Keratinocyte (primary cell): ENCODE data around the gene SPOCK1. TPM values are rescaled to one million over a fixed set of nuclear protein-coding genes. Genes with fewer than 3 reads are reported as not detected.

ENCODE experiments used
- DNase-seq: peaks from one replicate; pipeline ENCODE4 v3.0.0-alpha.2; 2011; ENCODE audit warnings: low read depth, missing footprints, low spot score
- FAIRE-seq: peaks from 2 replicates; lab custom pipeline; 2011; peaks lifted over from hg19 to GRCh38; lab: Jason Lieb, UNC
- H2AFZ ChIP-seq: 2 replicates; pipeline ENCODE4 v1.6.0; 2012; ENCODE audit warnings: low read length, control low read depth, inconsistent platforms; ENCODE audit not compliant: control insufficient read depth
- H3K27ac ChIP-seq: 2 replicates; pipeline ENCODE4 v1.5.1; 2011; ENCODE audit warnings: low read length; ENCODE audit not compliant: control insufficient read depth, insufficient read depth
- H3K27me3 ChIP-seq: 3 replicates; pipeline ENCODE4 v1.6.0; 2011; ENCODE audit warnings: low read length; ENCODE audit not compliant: control insufficient read depth, insufficient read depth; ENCODE audit errors: extremely low read depth
- H3K36me3 ChIP-seq, 2 experiments: 2 replicates in 1 of 2; 3 replicates in 1 of 2; pipeline ENCODE4 v1.5.1; 2011; ENCODE audit warnings: low read length in 2 of 2, mild to moderate bottlenecking in 1 of 2; ENCODE audit not compliant: control insufficient read depth in 2 of 2, insufficient read depth in 2 of 2; ENCODE audit errors: extremely low read depth in 1 of 2
- H3K4me1 ChIP-seq: 3 replicates; pipeline ENCODE4 v1.5.1; 2011; ENCODE audit warnings: low read length; ENCODE audit not compliant: control insufficient read depth, insufficient read depth; ENCODE audit errors: extremely low read depth
- H3K4me2 ChIP-seq: 3 replicates; pipeline ENCODE4 v1.6.0; 2011; ENCODE audit warnings: low read depth, low read length; ENCODE audit not compliant: control insufficient read depth, insufficient read depth; ENCODE audit errors: extremely low read depth
- H3K4me3 ChIP-seq, 3 experiments: fragments of 200-600 bp in 1 of 3; sonication (generic) in 1 of 3; 2 replicates in 2 of 3; 3 replicates in 1 of 3; pipeline ENCODE4 v1.5.1; 2011 to 2016; ENCODE audit warnings: low read length in 3 of 3, mild to moderate bottlenecking in 3 of 3, control low read depth in 2 of 3, inconsistent platforms in 1 of 3, low read depth in 1 of 3, mixed read lengths in 1 of 3, mixed run types in 1 of 3, moderate library complexity in 1 of 3; ENCODE audit not compliant: control insufficient read depth in 2 of 3, insufficient read depth in 2 of 3; ENCODE audit errors: extremely low read depth in 1 of 3
- H3K79me2 ChIP-seq: 2 replicates; pipeline ENCODE4 v1.6.0; 2012; ENCODE audit warnings: low read length; ENCODE audit not compliant: control insufficient read depth, insufficient read depth
- H3K9ac ChIP-seq: 3 replicates; pipeline ENCODE4 v1.6.0; 2011; ENCODE audit warnings: low read length; ENCODE audit not compliant: control insufficient read depth, insufficient read depth; ENCODE audit errors: extremely low read depth
- H3K9me1 ChIP-seq: 3 replicates; pipeline ENCODE4 v1.6.0; 2011; ENCODE audit warnings: low read length; ENCODE audit not compliant: control insufficient read depth, insufficient read depth; ENCODE audit errors: extremely low read depth
- H3K9me3 ChIP-seq: 2 replicates; pipeline ENCODE4 v1.5.1; 2012; ENCODE audit warnings: low read depth, low read length; ENCODE audit not compliant: control insufficient read depth
- H4K20me1 ChIP-seq: 3 replicates; pipeline ENCODE4 v1.6.0; 2011; ENCODE audit warnings: low read length; ENCODE audit not compliant: control insufficient read depth, insufficient read depth; ENCODE audit errors: extremely low read depth
- CTCF ChIP-seq, 3 experiments: IDR thresholded peaks in 1 of 3; conservative IDR thresholded peaks in 1 of 3; optimal IDR thresholded peaks in 1 of 3; 2 replicates in 2 of 3; 3 replicates in 1 of 3; pipeline versions ENCODE3 to v1.5.1; 2011; ENCODE audit warnings: low read length in 3 of 3, mild to moderate bottlenecking in 3 of 3, moderate library complexity in 2 of 3, control low read depth in 1 of 3, inconsistent platforms in 1 of 3; ENCODE audit not compliant: insufficient read depth in 2 of 3; ENCODE audit errors: extremely low read depth in 1 of 3
- EZH2 ChIP-seq: IDR thresholded peaks from one replicate; pipeline ENCODE4 v1.6.1; 2012; ENCODE audit warnings: inconsistent platforms, mild to moderate bottlenecking, low read length, moderate library complexity
- dilution Hi-C: fragments of 300-500 bp; cut with MboI; formaldehyde crosslinking; loops from one replicate; pipeline ENCODE4 v1.7.0; 2020; ENCODE audit warnings: low sequenced_read_pairs; ENCODE audit not compliant: extremely low pct_ligation_motif_present
- polyA plus RNA-seq, 5 experiments: library from polyadenylated mRNA; depleted of rRNA in 3 of 5; stranded (reverse) in 3 of 5; stranded (forward) in 1 of 5; unstranded in 1 of 5; fragments of >200 nt; gene quantifications; 1 replicate in 1 of 5; 2 replicates in 3 of 5; 3 replicates in 1 of 5; pipeline versions ENCODE4 v1.2.1 to v1.2.3, GENCODE V29; 2011 to 2012; ENCODE audit warnings: missing spikeins in 2 of 5, low read depth in 1 of 5, low replicate concordance in 1 of 5

The SPOCK1 gene
- polyA plus RNA-seq, 1 donor (not counting 4 experiments of a cell fraction or from before 2014, with no cell fraction given): 5.5 TPM

GRCh38 chr5:137328463-137328862, 170.7 kb downstream of the SPOCK1 start:
- DNase-seq: no peak
- no peaks in the 10 kb centered on the region for H3K27me3 ChIP-seq
- dilution Hi-C loops: no loop called here
- no peak overlapping the region for H3K4me2 ChIP-seq
- TF ChIP-seq CTCF (optimal IDR thresholded peaks at IDR 0.05 in 1 of 3, IDR thresholded peaks at IDR 0.05 in 1 of 3, conservative IDR thresholded peaks at IDR 0.05 in 1 of 3; ENCODE audit: extremely low read depth in 1 of 3, insufficient read depth in 2 of 3, low read length in 3 of 3): no peak
- no peak for TF ChIP-seq EZH2
- FAIRE-seq: no peak
- no peaks in the 10 kb centered on the region for H3K9me1 ChIP-seq
- H3K9me3 ChIP-seq: no peaks in the 10 kb centered on the region
- H3K79me2 ChIP-seq: no peaks in the 10 kb centered on the region
- H3K27ac ChIP-seq: no peak overlapping the region
- no peaks in the 10 kb centered on the region for H4K20me1 ChIP-seq
- no peak overlapping the region for H2AFZ ChIP-seq
- H3K9ac ChIP-seq: no peak overlapping the region
- no peaks in the 10 kb centered on the region for H3K4me1 ChIP-seq
- H3K36me3 ChIP-seq: no peaks in the 10 kb centered on the region
- no peak overlapping the region for H3K4me3 ChIP-seq

- Histone ChIP-seq H3K4me3 (no peak overlapping the region), H3K9ac (no peak overlapping the region), H4K20me1 (no peaks in the 10 kb centered on the region), H3K27ac (no peak overlapping the region), H3K9me1 (no peaks in the 10 kb centered on the region), H3K79me2 (no peaks in the 10 kb centered on the region), H3K4me1 (no peaks in the 10 kb centered on the region), H3K27me3 (no peaks in the 10 kb centered on the region), H3K4me2 (no peak overlapping the region), H3K9me3 (no peaks in the 10 kb centered on the region), H3K36me3 (no peaks in the 10 kb centered on the region), H2AFZ (no peak overlapping the region)
- FAIRE-seq (no peak), DNase-seq (no peak)
- dilution Hi-C loops: no loop called here
- no peak for TF ChIP-seq CTCF (optimal IDR thresholded peaks at IDR 0.05 in 1 of 3, IDR thresholded peaks at IDR 0.05 in 1 of 3, conservative IDR thresholded peaks at IDR 0.05 in 1 of 3; ENCODE audit: extremely low read depth in 1 of 3, insufficient read depth in 2 of 3, low read length in 3 of 3)
- TF ChIP-seq EZH2: no peak
Measured at GRCh38 chr5:137325721-137326120, 173.4 kb downstream of the SPOCK1 start.
